Fibroblast of lung (primary cell): ENCODE data around the gene C10orf143. TPM values are rescaled to one million over a fixed set of nuclear protein-coding genes. Genes with fewer than 3 reads are reported as not detected.

Experiments used
- DNase-seq, 2 donors: peaks; one replicate each; pipeline versions ENCODE4 v3.0.0 to v3.0.0-alpha.2; 2010; ENCODE audit warnings: low read depth in 2 of 2
- H2AFZ ChIP-seq: 2 replicates; pipeline ENCODE4 v1.5.1; 2012; ENCODE audit warnings: low read length, control low read depth, inconsistent platforms
- H3K27ac ChIP-seq: 2 replicates; pipeline ENCODE4 v1.5.1; 2011; ENCODE audit warnings: low read length, control low read depth; ENCODE audit not compliant: insufficient read depth
- H3K27me3 ChIP-seq: 2 replicates; pipeline ENCODE4 v1.5.1; 2011; ENCODE audit warnings: mild to moderate bottlenecking, low read length; ENCODE audit not compliant: control insufficient read depth, insufficient read depth
- H3K36me3 ChIP-seq: 2 replicates; pipeline ENCODE4 v1.5.1; 2011; ENCODE audit warnings: low read length; ENCODE audit not compliant: control insufficient read depth, insufficient read depth
- H3K4me1 ChIP-seq: 2 replicates; pipeline ENCODE4 v1.5.1; 2011; ENCODE audit warnings: low read length; ENCODE audit not compliant: control insufficient read depth, insufficient read depth; ENCODE audit errors: extremely low read depth
- H3K4me2 ChIP-seq: 2 replicates; pipeline ENCODE4 v1.5.1; 2011; ENCODE audit warnings: low read length, control low read depth; ENCODE audit not compliant: insufficient read depth; ENCODE audit errors: extremely low read depth
- H3K4me3 ChIP-seq, 4 experiments: fragments of 200-600 bp in 1 of 4; sonication (generic) in 1 of 4; replicated peaks in 1 of 4; 2 replicates each; pipeline ENCODE4 v1.5.1; 2011 to 2016; ENCODE audit warnings: low read length in 4 of 4, low read depth in 3 of 4, mild to moderate bottlenecking in 3 of 4, control low read depth in 2 of 4, inconsistent platforms in 1 of 4, mixed read lengths in 1 of 4; ENCODE audit not compliant: insufficient read depth in 1 of 4; ENCODE audit errors: control extremely low read depth in 1 of 4
- H3K79me2 ChIP-seq: 2 replicates; pipeline ENCODE4 v1.5.1; 2012; ENCODE audit warnings: mild to moderate bottlenecking, low read length, inconsistent platforms; ENCODE audit not compliant: control insufficient read depth, insufficient read depth
- H3K9ac ChIP-seq: 2 replicates; pipeline ENCODE4 v1.5.1; 2011; ENCODE audit warnings: mild to moderate bottlenecking, low read length, control low read depth; ENCODE audit not compliant: insufficient read depth
- H3K9me3 ChIP-seq: 2 replicates; pipeline ENCODE4 v1.5.1; 2012; ENCODE audit warnings: low read depth, low read length; ENCODE audit not compliant: control insufficient read depth, insufficient read depth
- H4K20me1 ChIP-seq: 2 replicates; pipeline ENCODE4 v1.5.1; 2011; ENCODE audit warnings: low read length; ENCODE audit not compliant: control insufficient read depth, insufficient read depth; ENCODE audit errors: extremely low read depth
- CTCF ChIP-seq, 2 donors: IDR thresholded peaks in 1 of 2; conservative IDR thresholded peaks in 1 of 2; 1 replicate in 1 of 2; 2 replicates in 1 of 2; pipeline ENCODE4 v1.5.1; 2011 to 2012; ENCODE audit warnings: low read length in 2 of 2, control low read depth in 1 of 2, inconsistent platforms in 1 of 2, low read depth in 1 of 2, mild to moderate bottlenecking in 1 of 2
- EZH2 ChIP-seq: IDR thresholded peaks from 2 replicates; pipeline ENCODE4 v1.5.1; 2012; ENCODE audit warnings: low read length, control low read depth, mild to moderate bottlenecking; ENCODE audit errors: missing control alignments
- polyA plus RNA-seq, 2 donors: library from polyadenylated mRNA; depleted of rRNA in 1 of 2; stranded (reverse) in 1 of 2; unstranded in 1 of 2; fragments of >200 nt; gene quantifications; 2 replicates each; pipeline ENCODE4 v1.2.1, GENCODE V29; 2011 to 2012; ENCODE audit warnings: missing spikeins in 1 of 2
- total RNA-seq: library from RNA; depleted of rRNA; stranded (reverse); fragments of >200 nt; gene quantifications from 2 replicates; pipeline ENCODE4 v1.2.1, GENCODE V29; 2014

Gene C10orf143
- total and polyA plus RNA-seq, 2 donors (not counting 1 experiment from before 2014, with no cell fraction given), result 1.5 to 2.0 TPM

GRCh38 chr10:130137090-130137448 is 26.4 kb upstream of the C10orf143 start:
- Histone ChIP-seq H3K27me3 (no peaks in the 10 kb centered on the region), H3K4me2 (peak overlapping the region; percentile 96), H4K20me1 (no peaks in the 10 kb centered on the region), H3K79me2 (peaks cover 54% of the 10 kb centered on the region), H2AFZ (no peak overlapping the region), H3K36me3 (no peaks in the 10 kb centered on the region), H3K4me3 (peak overlapping the region; percentile 66 to 91 (median 82)), H3K9me3 (no peaks in the 10 kb centered on the region), H3K27ac (peak overlapping the region; percentile 85), H3K4me1 (peaks cover 6% of the 10 kb centered on the region), H3K9ac (peak overlapping the region; percentile 86)
- peak; percentile 24 to 51 for DNase-seq
- no peak for TF ChIP-seq CTCF (conservative IDR thresholded peaks at IDR 0.05 in 1 of 2, IDR thresholded peaks at IDR 0.05 in 1 of 2; ENCODE audit: low read depth in 1 of 2, low read length in 2 of 2)
- no peak for TF ChIP-seq EZH2

GRCh38 chr10:130136226-130137089 is 25.8 kb upstream of the C10orf143 start, which contains the start of gene GLRX3:
TSS of gene GLRX3 (plus strand) at chr10:130136391. CDS start at chr10:130136421, 30 bp downstream.
- Histone ChIP-seq H3K79me2 (peaks cover 48% of the 10 kb centered on the region), H3K4me1 (peaks cover 6% of the 10 kb centered on the region)
- TF ChIP-seq EZH2 (no peak), CTCF (conservative IDR thresholded peaks at IDR 0.05 in 1 of 2, IDR thresholded peaks at IDR 0.05 in 1 of 2; ENCODE audit: low read depth in 1 of 2, low read length in 2 of 2) (no peak)

GRCh38 chr10:130135676-130136225 is 25.1 kb upstream of the C10orf143 start:
- Histone ChIP-seq H3K27ac (peak overlapping the region; percentile 85), H3K27me3 (no peaks in the 10 kb centered on the region), H3K4me2 (peak overlapping the region; percentile 93), H2AFZ (peak overlapping the region; percentile 88), H3K4me1 (peaks cover 6% of the 10 kb centered on the region), H3K79me2 (peaks cover 41% of the 10 kb centered on the region), H3K9me3 (no peaks in the 10 kb centered on the region), H4K20me1 (no peaks in the 10 kb centered on the region), H3K9ac (peak overlapping the region; percentile 86), H3K36me3 (no peaks in the 10 kb centered on the region), H3K4me3 (peak overlapping the region; percentile 66 to 85 (median 73))
- no peak for DNase-seq
- no peak for TF ChIP-seq CTCF (conservative IDR thresholded peaks at IDR 0.05 in 1 of 2, IDR thresholded peaks at IDR 0.05 in 1 of 2; ENCODE audit: low read depth in 1 of 2, low read length in 2 of 2)
- TF ChIP-seq EZH2, result no peak

More at GRCh38 chr10:130136226-130137089, 25.8 kb upstream of the C10orf143 start, which contains the start of gene GLRX3:
- Histone ChIP-seq H3K36me3 (no peaks in the 10 kb centered on the region), H3K4me2 (peak within 1 kb of the TSS; percentile 96), H3K27me3 (no peaks in the 10 kb centered on the region), H3K9ac (peak within 1 kb of the TSS; percentile 86), H2AFZ (peak within 1 kb of the TSS; percentile 88), H3K9me3 (no peaks in the 10 kb centered on the region), H3K27ac (peak within 1 kb of the TSS; percentile 85), H4K20me1 (no peaks in the 10 kb centered on the region), H3K4me3 (peak within 1 kb of the TSS; percentile 66 to 91 (median 82))
- DNase-seq, result peak; percentile 75 to 83
